WERI-Rb-1 (cell line): Measurements from ENCODE around the gene ATP1A4.

Experiments
- DNase-seq: peaks from one replicate; pipeline ENCODE4 v3.0.0-alpha.2; 2020
- H3K27ac ChIP-seq: fragments of 250-450 bp; sonication (Bioruptor Pico); 2 replicates; pipeline ENCODE4 v1.5.1; 2020; ENCODE audit warnings: mild to moderate bottlenecking, moderate library complexity
- H3K27me3 ChIP-seq: fragments of 250-450 bp; sonication (Bioruptor Pico); 2 replicates; pipeline ENCODE4 v1.5.1; 2021; ENCODE audit warnings: mild to moderate bottlenecking, low read depth, moderate library complexity; ENCODE audit not compliant: insufficient read depth, severe bottlenecking
- H3K36me3 ChIP-seq: fragments of 250-450 bp; sonication (Bioruptor Pico); 2 replicates; pipeline ENCODE4 v1.5.1; 2020; ENCODE audit warnings: mild to moderate bottlenecking, moderate library complexity
- H3K4me3 ChIP-seq: 2 replicates; pipeline ENCODE4 v1.5.1; 2011; ENCODE audit warnings: low read depth, mild to moderate bottlenecking, control low read depth, low read length
- H3K9me3 ChIP-seq: fragments of 250-450 bp; sonication (Bioruptor Pico); 2 replicates; pipeline ENCODE4 v1.5.1; 2021; ENCODE audit warnings: mild to moderate bottlenecking, moderate library complexity; ENCODE audit not compliant: severe bottlenecking
- CTCF ChIP-seq: IDR thresholded peaks from 2 replicates; pipeline ENCODE4 v1.5.1; 2011; ENCODE audit warnings: low read depth, mild to moderate bottlenecking, control low read depth, inconsistent platforms, low read length

Gene ATP1A4

GRCh38 chr1:160169553-160170399 is 18.4 kb downstream of the ATP1A4 start:
- Histone ChIP-seq H3K27ac (no peak overlapping the region), H3K9me3 (no peaks in the 10 kb centered on the region), H3K27me3 (no peaks in the 10 kb centered on the region), H3K36me3 (no peaks in the 10 kb centered on the region), H3K4me3 (no peak overlapping the region)
- no peak for DNase-seq
- TF ChIP-seq CTCF: no peak

- Histone ChIP-seq H3K9me3 (no peaks in the 10 kb centered on the region), H3K27ac (no peak overlapping the region), H3K27me3 (no peaks in the 10 kb centered on the region), H3K36me3 (no peaks in the 10 kb centered on the region), H3K4me3 (no peak overlapping the region)
- DNase-seq: no peak
- no peak for TF ChIP-seq CTCF
These were observed 20.0 kb downstream of the ATP1A4 start for GRCh38 chr1:160171354-160171753.

GRCh38 chr1:160171980-160172379 is 20.6 kb downstream of the ATP1A4 start:
- Histone ChIP-seq H3K27ac (no peak overlapping the region), H3K27me3 (no peaks in the 10 kb centered on the region), H3K9me3 (no peaks in the 10 kb centered on the region), H3K36me3 (no peaks in the 10 kb centered on the region), H3K4me3 (no peak overlapping the region)
- no peak for DNase-seq
- no peak for TF ChIP-seq CTCF

GRCh38 chr1:160177231-160177630 is 25.8 kb downstream of the ATP1A4 start:
- Histone ChIP-seq H3K4me3 (no peak overlapping the region), H3K9me3 (no peaks in the 10 kb centered on the region), H3K27me3 (no peaks in the 10 kb centered on the region), H3K36me3 (no peaks in the 10 kb centered on the region), H3K27ac (peak overlapping the region; percentile 63)
- peak; percentile 89 for DNase-seq
- no peak for TF ChIP-seq CTCF

GRCh38 chr1:160177667-160178066 is 26.3 kb downstream of the ATP1A4 start:
- Histone ChIP-seq H3K27ac (peak overlapping the region; percentile 63), H3K36me3 (no peaks in the 10 kb centered on the region), H3K9me3 (no peaks in the 10 kb centered on the region), H3K27me3 (no peaks in the 10 kb centered on the region), H3K4me3 (no peak overlapping the region)
- DNase-seq: peak; percentile 75
- TF ChIP-seq CTCF: no peak

GRCh38 chr1:160178731-160179130 is 27.3 kb downstream of the ATP1A4 start:
- no peak for TF ChIP-seq CTCF
- H3K9me3 ChIP-seq: no peaks in the 10 kb centered on the region
- H3K27ac ChIP-seq: no peak overlapping the region
- H3K36me3 ChIP-seq: no peaks in the 10 kb centered on the region
- H3K4me3 ChIP-seq: no peak overlapping the region
- no peaks in the 10 kb centered on the region for H3K27me3 ChIP-seq
- DNase-seq: no peak
